Measurements from ENCODE around the gene KANK4. TPM values are rescaled to one million over a fixed set of nuclear protein-coding genes. Genes with fewer than 3 reads are reported as not detected.
A peak's percentile ranks its signal among the peaks of the same experiment; 100 is the strongest.

The KANK4 gene
- 1.0 and 1.2 TPM in 2 replicates for total RNA-seq
- long read RNA-seq, partial matches to known transcripts, result 0 of 1 reads
- long read RNA-seq, other reads (novel, unspliced or antisense), result 1 of 1 reads

DNA sequence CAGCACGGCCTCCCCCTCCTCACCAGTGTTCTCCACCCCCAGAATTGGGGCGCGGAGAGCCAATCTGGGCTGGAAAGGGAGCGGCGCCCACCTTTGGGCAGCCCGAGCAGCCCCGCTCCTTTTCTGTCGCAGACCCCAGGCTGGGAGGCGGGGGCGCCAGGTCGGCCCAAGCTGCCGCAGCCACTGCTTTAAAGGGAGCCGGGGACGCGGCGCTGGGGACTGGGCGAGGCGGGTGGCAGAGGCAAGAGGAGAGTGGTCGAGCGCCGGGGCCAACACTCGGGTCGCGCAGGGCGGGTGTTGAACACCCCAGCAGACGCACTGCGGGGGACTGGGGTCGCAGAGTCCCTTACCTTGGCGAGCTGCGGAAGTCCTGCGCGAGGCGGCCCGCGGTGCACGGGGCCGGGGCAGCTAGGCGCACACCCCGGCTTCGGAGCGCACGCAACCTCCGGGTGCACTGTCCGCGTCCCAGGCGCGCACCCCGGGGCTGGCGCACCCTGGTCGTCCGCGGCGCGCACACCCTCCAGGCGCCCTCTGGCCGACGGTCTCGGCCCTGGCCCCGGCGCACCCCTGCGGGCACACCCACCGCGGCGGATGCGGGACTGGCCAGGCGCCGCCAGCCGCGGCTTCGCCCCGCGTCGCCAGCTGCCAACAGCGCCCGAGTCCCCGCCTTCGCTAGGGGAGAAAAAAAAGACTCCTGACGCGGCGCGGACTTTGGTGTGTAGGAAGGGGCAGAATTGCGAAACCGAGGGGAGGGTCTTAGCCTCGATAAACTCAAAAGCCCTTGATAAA lies at the start of gene KANK4:
KANK4 (minus strand) TSS at position 679 of the 789 bp plus-strand sequence. CDS start 37,870 bp downstream, outside the sequence.
- H3K36me3 Mint-ChIP-seq (ENCODE audit: insufficient read depth), result no peaks in the 10 kb centered on the region
- TF ChIP-seq, protein P1, sequence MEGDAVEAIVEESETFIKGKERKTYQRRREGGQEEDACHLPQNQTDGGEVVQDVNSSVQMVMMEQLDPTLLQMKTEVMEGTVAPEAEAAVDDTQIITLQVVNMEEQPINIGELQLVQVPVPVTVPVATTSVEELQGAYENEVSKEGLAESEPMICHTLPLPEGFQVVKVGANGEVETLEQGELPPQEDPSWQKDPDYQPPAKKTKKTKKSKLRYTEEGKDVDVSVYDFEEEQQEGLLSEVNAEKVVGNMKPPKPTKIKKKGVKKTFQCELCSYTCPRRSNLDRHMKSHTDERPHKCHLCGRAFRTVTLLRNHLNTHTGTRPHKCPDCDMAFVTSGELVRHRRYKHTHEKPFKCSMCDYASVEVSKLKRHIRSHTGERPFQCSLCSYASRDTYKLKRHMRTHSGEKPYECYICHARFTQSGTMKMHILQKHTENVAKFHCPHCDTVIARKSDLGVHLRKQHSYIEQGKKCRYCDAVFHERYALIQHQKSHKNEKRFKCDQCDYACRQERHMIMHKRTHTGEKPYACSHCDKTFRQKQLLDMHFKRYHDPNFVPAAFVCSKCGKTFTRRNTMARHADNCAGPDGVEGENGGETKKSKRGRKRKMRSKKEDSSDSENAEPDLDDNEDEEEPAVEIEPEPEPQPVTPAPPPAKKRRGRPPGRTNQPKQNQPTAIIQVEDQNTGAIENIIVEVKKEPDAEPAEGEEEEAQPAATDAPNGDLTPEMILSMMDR (IDR thresholded peaks at IDR 0.05; ENCODE audit: unreplicated experiment), result peak; percentile 12
- H3K27ac Mint-ChIP-seq, result no peak within 1 kb of the TSS
- H3K4me1 Mint-ChIP-seq (ENCODE audit: low read depth), result no peaks in the 10 kb centered on the region
- peak; percentile 25 for DNase-seq (ENCODE audit: low spot score, unreplicated experiment)
- H3K4me3 Mint-ChIP-seq (ENCODE audit: low read depth), result peak within 1 kb of the TSS; percentile 70
- peaks cover 72% of the 10 kb centered on the region for H3K27me3 Mint-ChIP-seq
- H3K9me3 Mint-ChIP-seq (ENCODE audit: low read depth), result no peaks in the 10 kb centered on the region

DNA sequence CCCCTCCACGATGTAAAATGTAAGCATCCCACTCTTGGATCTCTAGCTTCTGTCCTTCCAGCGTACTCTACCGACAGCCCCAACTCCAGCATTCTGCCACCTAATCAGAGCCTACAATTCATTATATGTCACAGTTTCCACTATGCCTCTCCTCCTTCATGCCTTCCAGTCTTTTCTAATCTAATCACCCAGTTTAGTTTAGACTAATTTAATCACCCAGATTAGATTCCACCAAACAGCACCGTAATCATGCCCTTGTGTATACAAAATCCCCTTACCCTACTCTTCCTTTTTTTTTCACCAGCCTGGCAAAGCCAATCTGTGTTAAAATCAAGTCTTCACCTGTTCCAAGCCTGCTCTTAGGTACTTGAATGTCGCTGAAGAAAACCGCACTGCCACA lies 49.8 kb upstream of the KANK4 start:
- H3K4me3 Mint-ChIP-seq (ENCODE audit: low read depth), result no peak overlapping the region
- TF ChIP-seq, protein P1 (IDR thresholded peaks at IDR 0.05; ENCODE audit: unreplicated experiment), result no peak
- peaks cover 14% of the 10 kb centered on the region for H3K4me1 Mint-ChIP-seq (ENCODE audit: low read depth)
- H3K27ac Mint-ChIP-seq, result no peak overlapping the region
- no peak for DNase-seq (ENCODE audit: low spot score, unreplicated experiment)
- H3K36me3 Mint-ChIP-seq (ENCODE audit: insufficient read depth), result peaks cover 3% of the 10 kb centered on the region
- peaks cover 9% of the 10 kb centered on the region for H3K9me3 Mint-ChIP-seq (ENCODE audit: low read depth)
- H3K27me3 Mint-ChIP-seq, result peaks cover 11% of the 10 kb centered on the region

DNA sequence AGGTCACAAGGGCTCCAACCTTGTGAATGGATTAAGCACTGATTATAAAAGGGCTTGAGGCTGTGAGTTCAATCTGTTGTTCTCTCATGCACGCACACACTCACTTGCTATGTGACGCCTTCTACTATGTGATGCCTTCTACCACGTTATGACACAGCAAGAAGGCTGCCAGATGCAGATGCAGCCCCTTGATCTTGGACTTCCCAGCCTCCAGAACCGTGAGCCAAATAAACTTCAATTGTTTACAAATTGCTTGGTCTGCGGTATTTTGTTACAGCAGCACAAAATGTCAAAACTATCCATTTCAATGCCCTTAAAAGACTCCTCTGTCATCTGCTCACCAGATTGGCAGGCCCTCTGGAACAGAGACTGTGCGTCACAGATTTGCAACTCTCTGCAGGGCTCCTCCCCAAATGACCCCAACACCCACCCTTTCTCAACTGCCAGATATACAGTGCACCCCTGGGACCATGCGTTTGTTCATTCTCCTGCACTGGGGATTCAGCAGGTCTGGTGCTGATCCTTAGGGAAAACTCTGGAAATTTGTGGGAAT lies 47.8 kb upstream of the KANK4 start:
- peaks cover 17% of the 10 kb centered on the region for H3K4me1 Mint-ChIP-seq (ENCODE audit: low read depth)
- DNase-seq (ENCODE audit: low spot score, unreplicated experiment), result no peak
- TF ChIP-seq, protein P1 (IDR thresholded peaks at IDR 0.05; ENCODE audit: unreplicated experiment), result no peak
- H3K27me3 Mint-ChIP-seq, result peaks cover 11% of the 10 kb centered on the region
- peaks cover 9% of the 10 kb centered on the region for H3K9me3 Mint-ChIP-seq (ENCODE audit: low read depth)
- H3K36me3 Mint-ChIP-seq (ENCODE audit: insufficient read depth), result peaks cover 3% of the 10 kb centered on the region
- no peak overlapping the region for H3K27ac Mint-ChIP-seq
- no peak overlapping the region for H3K4me3 Mint-ChIP-seq (ENCODE audit: low read depth)

DNA sequence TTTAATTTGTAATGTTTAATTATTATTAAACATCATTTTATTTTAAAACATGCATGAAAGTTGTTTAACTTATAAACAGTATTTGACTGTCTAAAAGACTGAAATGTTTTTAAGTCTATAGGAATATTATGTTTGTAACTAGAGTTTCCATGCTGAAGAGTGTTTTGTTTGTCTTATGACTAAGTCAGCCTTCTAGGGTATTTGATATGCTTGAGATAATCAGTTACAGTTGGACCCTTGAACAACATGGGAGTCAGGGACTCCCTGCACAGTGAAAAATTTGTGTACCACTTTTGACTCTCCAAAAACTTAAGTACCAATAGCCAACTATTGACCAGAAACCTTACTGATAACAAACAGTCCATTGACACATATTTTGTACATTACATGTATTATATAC lies 45.5 kb upstream of the KANK4 start:
- Mint-ChIP-seq H3K36me3 (ENCODE audit: insufficient read depth) (peaks cover 3% of the 10 kb centered on the region), H3K9me3 (ENCODE audit: low read depth) (peaks cover 9% of the 10 kb centered on the region), H3K27ac (no peak overlapping the region), H3K4me1 (ENCODE audit: low read depth) (peaks cover 10% of the 10 kb centered on the region), H3K4me3 (ENCODE audit: low read depth) (no peak overlapping the region), H3K27me3 (peaks cover 11% of the 10 kb centered on the region)
- DNase-seq (ENCODE audit: low spot score, unreplicated experiment), result no peak
- TF ChIP-seq, protein P1 (IDR thresholded peaks at IDR 0.05; ENCODE audit: unreplicated experiment), result no peak

DNA sequence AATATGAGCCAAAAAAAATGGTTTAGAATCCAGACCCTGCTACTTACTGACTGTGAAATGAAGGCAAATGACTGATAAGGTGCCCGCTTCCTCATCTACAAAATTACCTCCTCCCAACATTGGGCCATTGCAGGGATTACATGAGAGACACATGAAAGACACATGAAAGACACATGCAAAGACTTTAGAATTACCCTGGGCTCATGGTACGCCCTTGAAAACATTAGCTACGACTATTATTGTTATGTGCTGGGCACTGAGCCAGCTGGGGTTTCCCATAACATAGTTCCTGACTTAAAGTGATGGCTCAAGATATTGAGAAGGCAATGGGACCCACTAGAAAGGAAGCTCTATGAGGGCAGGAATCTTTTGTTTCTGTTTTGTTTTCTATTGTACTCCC lies 43.7 kb upstream of the KANK4 start:
- Mint-ChIP-seq H3K4me1 (ENCODE audit: low read depth) (peaks cover 11% of the 10 kb centered on the region), H3K4me3 (ENCODE audit: low read depth) (no peak overlapping the region), H3K36me3 (ENCODE audit: insufficient read depth) (no peaks in the 10 kb centered on the region), H3K9me3 (ENCODE audit: low read depth) (peaks cover 5% of the 10 kb centered on the region), H3K27ac (no peak overlapping the region), H3K27me3 (no peaks in the 10 kb centered on the region)
- TF ChIP-seq, protein P1 (IDR thresholded peaks at IDR 0.05; ENCODE audit: unreplicated experiment), result no peak
- no peak for DNase-seq (ENCODE audit: low spot score, unreplicated experiment)

Measured in progenitor cell of endocrine pancreas (in vitro differentiated cells).